ENCODE results near the gene PARL.

Gene PARL

GRCh38 chr3:183884427-183885296, at the start of gene PARL:
Gene PARL (minus strand): TSS chr3:183884880. CDS start chr3:183884846, 34 bp downstream.
- DNase-seq (ENCODE audit: low read depth): peak; percentile 93

GRCh38 chr3:183933160-183933559, 48.5 kb upstream of the PARL start:
- no peak for DNase-seq (ENCODE audit: low read depth)

DNA sequence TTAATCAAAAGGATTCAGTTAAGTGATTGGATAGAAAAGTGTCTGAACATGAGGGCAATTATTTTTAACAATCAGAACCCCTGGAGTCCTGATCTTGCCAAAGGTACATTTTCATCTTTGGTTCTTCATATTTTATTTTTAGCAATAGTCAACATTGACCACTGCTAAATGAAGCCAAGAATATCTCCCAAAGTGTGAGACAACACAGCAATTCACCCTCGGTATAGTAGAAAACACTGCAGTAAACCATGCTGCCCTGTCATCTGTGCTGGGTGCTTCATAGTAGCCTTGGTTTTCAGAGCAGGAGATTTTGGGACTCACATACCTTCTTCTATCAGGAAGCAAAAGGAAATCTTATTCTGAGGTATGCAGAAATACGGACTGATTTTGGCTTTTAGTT, 47.2 kb upstream of the PARL start:
- no peak for DNase-seq (ENCODE audit: low read depth)

DNA sequence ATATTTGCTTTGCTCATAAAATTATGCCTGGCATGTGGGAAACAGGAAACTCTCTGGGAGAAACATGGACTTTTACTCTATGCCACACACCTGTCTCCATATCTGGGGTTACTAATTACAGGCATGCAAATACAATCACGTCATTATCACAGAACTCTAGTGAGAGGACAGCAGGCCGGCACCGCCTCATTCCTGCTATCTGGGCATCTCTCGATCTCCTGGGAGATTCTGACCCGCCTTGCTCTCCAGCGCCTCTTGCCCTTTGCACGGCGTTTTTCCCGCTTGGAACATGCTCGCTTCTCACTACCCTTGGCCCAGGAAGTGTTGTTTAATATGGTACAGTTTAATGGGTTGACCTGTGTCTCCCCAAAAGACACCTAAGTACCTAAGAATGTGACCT, 45.4 kb upstream of the PARL start:
- DNase-seq (ENCODE audit: low read depth): no peak

DNA sequence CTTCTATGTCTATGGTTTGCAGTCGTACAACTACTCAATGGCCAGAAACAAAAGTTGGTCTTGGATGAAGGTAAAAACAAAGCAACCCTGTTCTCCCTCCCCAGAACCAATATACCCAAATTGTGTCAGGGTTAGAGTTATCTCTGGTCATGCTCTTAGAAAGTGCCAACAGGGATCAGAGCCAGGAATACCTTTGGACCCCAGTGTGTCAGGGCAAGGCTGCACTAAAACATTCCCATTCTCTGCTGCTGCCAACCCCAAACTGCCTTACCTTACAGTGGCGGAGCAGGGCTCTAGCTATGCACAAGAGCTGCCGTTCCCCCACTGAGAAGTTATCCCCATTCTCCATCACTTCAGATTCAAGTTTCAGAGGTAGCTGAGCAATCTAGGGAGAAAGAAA, 42.4 kb upstream of the PARL start:
- no peak for DNase-seq (ENCODE audit: low read depth)

DNA sequence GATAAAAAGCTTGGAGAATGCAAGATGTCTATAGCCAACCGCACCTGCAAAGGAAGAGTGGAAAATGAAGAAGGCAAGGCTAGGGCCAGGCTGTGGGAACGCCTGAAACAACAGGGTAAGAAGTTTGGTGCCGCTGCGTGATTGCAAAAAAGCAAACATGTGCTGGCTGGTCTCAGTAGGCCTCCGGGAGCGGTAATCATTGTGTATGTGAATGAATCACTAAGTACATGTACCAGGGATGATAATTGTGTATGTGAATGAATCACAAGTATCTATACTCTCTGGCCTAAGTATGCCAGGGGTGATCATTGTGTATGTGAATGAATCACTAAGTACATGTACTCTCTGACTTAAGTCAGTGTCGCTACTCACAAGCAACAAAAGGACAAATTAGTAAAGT, 40.3 kb upstream of the PARL start:
- DNase-seq (ENCODE audit: low read depth): no peak

DNA sequence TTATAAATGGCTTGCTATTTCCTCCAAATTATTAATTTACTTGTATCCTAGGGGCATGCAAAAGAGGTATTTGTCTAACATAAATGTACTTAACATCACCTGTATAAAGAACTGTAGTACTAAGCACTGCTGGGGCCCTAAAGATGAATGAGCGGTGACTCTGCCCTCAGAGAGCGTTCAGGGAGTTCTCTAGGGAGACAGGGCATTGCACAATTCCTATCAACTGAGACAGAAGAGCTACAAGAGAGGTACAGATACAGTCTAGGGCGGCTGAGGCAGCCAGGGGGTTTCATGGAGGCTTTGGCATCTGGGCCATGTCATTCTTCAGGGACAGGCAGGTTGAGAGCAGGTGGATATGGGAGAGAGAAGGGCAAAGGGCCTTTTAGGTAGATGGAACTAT, 39.9 kb upstream of the PARL start:
- no peak for DNase-seq (ENCODE audit: low read depth)

GRCh38 chr3:183922421-183922820, 37.7 kb upstream of the PARL start:
- DNase-seq (ENCODE audit: low read depth): no peak

GRCh38 chr3:183921096-183921495, 36.4 kb upstream of the PARL start:
- no peak for DNase-seq (ENCODE audit: low read depth)

DNA sequence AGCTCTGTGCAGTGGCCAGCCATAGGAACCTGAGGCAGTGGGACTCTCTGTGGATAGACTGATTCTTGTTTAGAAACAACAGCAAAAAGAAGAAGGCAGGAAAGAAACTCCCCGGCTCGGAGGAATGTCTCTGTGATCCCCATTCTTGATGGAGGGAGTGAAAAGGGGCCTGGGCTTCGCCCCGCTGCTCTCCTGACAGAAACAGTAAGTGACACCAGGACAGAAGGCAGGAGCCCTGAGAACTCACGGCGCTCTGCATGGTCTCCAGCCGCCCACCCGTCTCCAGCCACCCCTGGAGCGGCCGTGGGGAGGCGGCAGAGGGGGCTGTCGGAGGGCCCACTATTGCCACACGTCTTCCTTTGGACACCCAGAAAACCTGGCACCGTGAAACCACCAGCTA, 35.7 kb upstream of the PARL start:
- no peak for DNase-seq (ENCODE audit: low read depth)

DNA sequence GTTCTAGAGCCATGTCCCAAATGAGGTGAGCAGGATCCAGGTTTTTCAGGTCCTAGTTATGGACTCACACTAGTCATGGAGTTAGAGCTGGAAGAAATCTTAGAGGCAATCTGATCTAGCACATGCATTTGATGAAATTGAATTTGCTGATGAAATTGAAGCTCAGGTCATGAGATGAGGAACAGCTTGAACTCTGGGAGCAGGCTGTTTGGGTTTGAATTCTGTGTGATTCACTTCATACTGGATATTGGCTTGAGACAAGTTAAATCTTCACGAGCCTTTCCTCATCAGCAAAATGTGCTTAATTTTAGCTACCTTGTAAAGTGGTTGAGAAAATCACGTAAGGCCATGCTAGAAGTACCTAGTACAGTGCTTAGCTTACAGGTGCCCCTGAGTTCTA, 33.5 kb upstream of the PARL start:
- no peak for DNase-seq (ENCODE audit: low read depth)

DNA sequence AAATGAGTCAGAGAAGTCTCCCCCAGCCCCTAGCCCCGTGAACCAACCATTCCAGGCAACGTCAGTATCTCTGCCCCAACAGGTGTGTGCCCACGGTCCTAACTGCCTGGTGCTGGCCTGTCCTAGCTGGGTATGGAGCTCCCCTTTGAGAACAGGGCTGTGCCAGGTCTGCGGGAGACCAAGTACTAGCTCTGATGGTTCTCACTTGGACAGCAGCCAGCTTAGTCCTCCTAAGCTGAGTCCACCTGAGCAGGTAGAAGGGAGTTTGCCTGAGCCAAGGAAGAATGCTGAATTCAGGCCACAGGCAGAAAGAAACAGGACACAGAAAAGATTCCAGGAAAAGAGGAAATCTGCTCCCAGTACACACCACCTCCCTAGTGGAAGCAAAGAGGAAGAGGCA, 33.1 kb upstream of the PARL start:
- DNase-seq (ENCODE audit: low read depth): no peak

DNA sequence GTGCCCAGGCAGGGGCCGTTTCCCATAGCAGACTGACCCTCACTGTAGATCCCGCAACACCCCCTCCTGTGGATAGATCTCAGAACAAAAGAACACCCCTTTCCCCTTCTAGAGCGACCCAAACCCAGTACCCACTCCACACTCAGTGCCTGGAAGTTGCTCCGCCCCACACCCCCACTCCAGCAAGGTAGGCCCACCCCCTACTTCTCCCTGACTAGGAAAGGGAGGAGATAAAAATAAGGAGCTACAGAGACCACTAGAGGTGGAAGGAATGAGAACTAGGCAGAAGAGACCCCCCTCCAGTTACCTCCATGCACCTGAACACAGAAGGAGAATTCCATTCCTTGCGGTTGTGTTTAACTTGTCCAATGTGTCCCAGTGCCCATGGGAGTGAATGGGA, 30.2 kb upstream of the PARL start:
- DNase-seq (ENCODE audit: low read depth): no peak

DNA sequence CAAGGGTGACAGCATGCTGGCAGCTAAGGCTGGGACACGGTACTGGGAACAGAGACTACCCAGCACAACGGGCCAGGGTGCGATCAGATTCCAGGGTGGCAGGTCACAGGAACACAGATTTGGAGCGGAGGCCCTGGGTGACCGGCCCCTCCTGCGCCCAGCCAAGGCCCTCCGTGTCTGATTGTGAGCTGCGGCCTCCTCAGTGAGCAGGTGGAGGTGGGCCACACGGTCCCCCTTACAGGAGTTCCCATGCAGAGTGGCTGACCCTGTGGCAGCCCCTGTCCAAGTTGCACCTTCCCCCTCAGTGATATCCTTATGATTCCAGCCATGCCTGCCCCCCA, 28.9 kb upstream of the PARL start:
- DNase-seq (ENCODE audit: low read depth): no peak

DNA sequence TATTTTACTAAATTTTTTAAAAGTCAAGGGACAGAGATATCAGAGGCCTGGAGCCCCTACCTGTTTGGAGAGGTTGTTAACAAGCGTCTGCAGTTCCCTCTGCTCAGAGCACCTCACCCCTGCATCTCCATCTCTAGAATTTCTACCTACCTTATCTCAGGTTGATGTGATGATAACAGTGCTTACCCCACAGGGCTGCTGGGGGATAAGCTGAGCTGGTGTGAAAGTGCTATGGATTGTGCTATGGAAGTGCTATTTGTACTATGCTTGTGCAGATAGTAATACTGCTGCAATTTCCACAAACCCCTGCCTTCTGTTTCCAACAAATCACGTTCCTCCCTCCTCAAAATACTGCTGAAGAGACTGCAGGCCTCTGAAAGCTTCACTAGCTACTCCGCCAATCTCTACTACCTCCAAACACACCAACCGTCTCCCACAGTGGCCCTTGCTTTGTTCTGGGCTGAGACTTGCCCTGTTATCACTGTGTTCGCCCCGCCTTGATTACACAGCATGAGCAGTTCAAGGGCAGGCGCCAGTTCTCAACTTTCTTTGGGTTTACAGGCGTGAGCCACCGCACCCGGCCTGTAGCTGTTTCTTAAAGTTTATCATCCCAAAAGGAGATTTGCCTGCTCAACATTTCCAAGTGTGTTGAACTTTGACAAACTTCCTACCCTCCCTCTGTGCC, 28.4 kb upstream of the PARL start:
- no peak for DNase-seq (ENCODE audit: low read depth)

DNA sequence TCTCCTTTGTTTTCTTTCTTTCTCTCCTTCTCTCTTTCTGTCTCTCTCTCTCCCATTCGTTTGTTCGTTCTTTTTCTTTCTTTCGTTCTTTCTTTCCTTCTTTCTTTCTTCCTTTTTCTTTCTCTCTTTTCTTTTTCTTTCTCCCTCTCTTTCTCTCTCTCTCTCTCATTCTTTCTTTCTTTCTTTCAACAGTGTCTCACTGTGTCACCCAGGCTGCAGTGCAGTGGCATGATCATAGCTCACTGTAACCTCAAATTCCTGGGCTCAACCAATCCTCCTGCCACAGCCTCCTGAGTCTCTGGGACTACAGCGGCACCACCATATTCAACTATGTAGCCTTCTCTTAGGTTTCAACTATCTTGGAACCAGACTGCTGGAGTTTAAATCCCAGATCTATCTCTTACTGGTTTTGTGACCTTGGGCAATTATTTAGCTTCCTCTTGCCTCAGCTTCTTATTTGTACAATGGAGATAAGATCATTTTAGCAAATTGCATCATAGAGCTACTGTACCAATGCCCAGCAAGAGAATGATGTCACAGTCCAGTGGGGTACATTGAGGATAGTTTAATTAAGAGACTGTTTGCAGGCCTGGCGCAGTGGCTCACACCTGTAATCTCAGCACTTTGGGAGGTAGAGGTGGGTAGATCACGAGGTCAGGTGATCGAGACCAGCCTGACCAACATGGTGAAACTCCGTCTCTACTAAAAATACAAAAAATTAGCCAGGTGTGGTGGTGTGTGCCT, 27.3 kb upstream of the PARL start:
- no peak for DNase-seq (ENCODE audit: low read depth)

GRCh38 chr3:183911087-183911486, 26.4 kb upstream of the PARL start:
- no peak for DNase-seq (ENCODE audit: low read depth)

DNA sequence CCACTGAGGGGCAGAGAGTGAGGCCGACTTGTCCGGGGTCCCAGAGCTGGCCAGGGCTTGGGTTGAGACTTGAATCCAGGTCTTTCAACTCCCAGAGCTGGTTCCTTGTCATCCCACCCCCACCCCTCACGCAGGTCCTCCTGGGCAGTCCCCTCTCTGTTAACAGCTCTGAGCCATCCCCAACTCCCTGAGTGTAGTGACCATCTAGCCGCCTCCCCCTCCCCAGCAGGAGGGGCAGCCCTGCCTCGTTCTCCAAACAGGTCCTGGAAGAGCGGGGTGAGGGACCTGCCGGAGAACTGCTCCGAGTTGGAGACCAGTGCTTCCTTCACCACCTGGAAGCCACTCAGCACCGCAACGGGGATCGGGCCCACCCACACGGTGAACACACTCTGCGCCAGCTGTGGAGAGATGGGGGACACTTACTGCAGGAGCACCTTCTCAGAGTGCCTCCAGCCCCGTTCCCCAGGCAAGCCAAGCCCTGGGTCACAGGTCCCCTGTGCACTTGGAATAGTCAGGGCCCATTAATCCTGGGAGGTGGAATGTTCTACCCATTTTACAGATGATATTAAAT, 24.4 kb upstream of the PARL start:
- no peak for DNase-seq (ENCODE audit: low read depth)

- DNase-seq (ENCODE audit: low read depth): no peak
Observed at GRCh38 chr3:183907911-183908331, 23.2 kb upstream of the PARL start.

DNA sequence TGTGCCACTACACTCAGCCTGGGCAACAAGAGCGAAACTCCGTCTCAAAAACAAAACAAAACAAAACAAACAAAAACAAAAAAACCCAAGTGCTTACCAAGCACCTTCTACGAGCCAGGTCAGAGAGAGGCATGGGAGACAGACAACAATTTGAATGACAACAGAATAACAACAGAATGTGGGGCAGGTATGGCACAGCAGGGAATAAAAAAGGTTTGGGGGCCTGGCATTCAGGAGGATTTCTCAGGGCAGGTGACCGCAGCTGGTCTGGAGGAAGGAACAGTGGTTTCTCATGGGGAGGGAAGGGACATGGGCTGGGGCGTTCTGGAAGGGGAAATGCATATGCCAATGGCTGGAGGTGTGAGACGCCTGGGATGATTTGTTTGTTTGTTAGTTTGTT, 22.5 kb upstream of the PARL start:
- DNase-seq (ENCODE audit: low read depth): no peak

DNA sequence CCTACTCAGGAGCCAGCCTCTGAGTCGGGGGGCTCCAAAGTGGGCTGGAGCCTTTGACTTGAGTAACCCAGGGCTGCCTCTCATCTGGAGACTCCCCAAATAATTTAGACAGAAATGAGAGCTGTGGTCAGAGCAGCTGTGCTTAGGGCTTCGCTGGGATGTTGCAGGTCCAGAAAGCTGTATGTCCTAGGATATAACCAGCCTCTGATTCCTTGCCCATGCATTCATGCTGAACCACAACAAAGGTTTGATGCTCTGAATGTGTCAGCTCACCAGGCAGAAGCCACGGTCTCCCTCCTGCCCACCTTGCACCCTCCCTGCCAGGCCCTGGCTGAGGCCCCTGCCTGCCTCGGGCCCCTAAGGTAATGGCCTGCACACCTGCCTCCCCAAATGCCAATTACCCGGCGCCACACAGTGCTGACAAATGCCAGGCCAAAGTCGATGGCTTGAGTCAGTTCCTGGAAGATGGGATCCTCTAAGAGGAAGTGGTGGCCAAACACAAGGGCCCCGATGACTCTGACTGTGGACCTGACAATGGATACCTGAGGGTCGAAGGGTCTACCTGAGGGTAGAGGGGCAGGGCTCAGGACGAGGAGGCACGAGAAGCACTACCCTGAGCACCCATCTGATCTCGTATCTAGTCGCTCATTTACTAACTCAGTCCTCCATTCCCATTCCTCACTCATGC, 21.7 kb upstream of the PARL start:
- no peak for DNase-seq (ENCODE audit: low read depth)

Data from stimulated activated CD8-positive, alpha-beta memory T cell treated with anti-CD3 and anti-CD28 coated beads, Interleukin-4, amount 100 ng/mL, for 24 hours (primary cell).